PC-9 (cell line): Measurements from ENCODE around the gene PEX7. TPM values are rescaled to one million over a fixed set of nuclear protein-coding genes. Genes with fewer than 3 reads are reported as not detected.
"Not testable (repeated sequence)": the region's sequence is repeated elsewhere in the genome, so short reads cannot be mapped to it uniquely, and the experiment has no call there.

Source experiments
- BruUV-seq: library from RNA; stranded (reverse); fragments of 400-500 nt; replicated peaks from 2 replicates; lab custom pipeline; 2021; lab: Mats Ljungman, UMichigan
- CTCF ChIA-PET: fragments of 300-600 bp; sonication (Branson Sonifier 250); formaldehyde crosslinking; loops from one replicate; lab custom pipeline; 2022; ENCODE audit warnings: antibody characterized with exemption; lab: Charles Lee
- POLR2A ChIA-PET: fragments of 300-600 bp; sonication (Branson Sonifier 250); formaldehyde crosslinking; loops from one replicate; lab custom pipeline; 2022; ENCODE audit warnings: antibody characterized with exemption; ENCODE audit not compliant: unreplicated experiment; lab: Charles Lee
- DNase-seq, 2 experiments: peaks; one replicate each; pipeline versions ENCODE4 v3.0.0 to v3.0.0-alpha.2; 2015 to 2022; ENCODE audit warnings: mixed read lengths in 1 of 2
- H2AFZ ChIP-seq: fragments of 200-600 bp; sonication (generic); 2 replicates; pipeline ENCODE4 v1.8.1; 2017; ENCODE audit warnings: antibody characterized with exemption
- H3F3A ChIP-seq: fragments of 200-600 bp; sonication (generic); 2 replicates; pipeline ENCODE4 v1.8.1; 2017; ENCODE audit warnings: antibody characterized with exemption, mild to moderate bottlenecking, low read depth; ENCODE audit not compliant: insufficient read depth
- H3K27ac ChIP-seq: fragments of 200-600 bp; sonication (generic); 2 replicates; pipeline ENCODE4 v1.6.1; 2016; ENCODE audit warnings: mixed run types
- H3K27me3 ChIP-seq: fragments of 200-600 bp; sonication (generic); 2 replicates; pipeline ENCODE4 v1.6.1; 2016; ENCODE audit warnings: low read depth, mixed run types; ENCODE audit not compliant: insufficient read depth
- H3K36me3 ChIP-seq: fragments of 200-600 bp; sonication (generic); 2 replicates; pipeline ENCODE4 v1.6.1; 2016; ENCODE audit warnings: low read depth, mixed run types
- H3K4me1 ChIP-seq: fragments of 200-600 bp; sonication (generic); replicated peaks from 2 replicates; pipeline ENCODE4 v1.6.1; 2016; ENCODE audit warnings: mixed run types; ENCODE audit not compliant: insufficient read depth
- H3K4me2 ChIP-seq: fragments of 200-600 bp; sonication (generic); 2 replicates; pipeline ENCODE4 v1.6.1; 2017; ENCODE audit warnings: mixed run types
- H3K4me3 ChIP-seq: fragments of 200-600 bp; sonication (generic); 2 replicates; pipeline ENCODE4 v1.6.1; 2016; ENCODE audit warnings: mixed run types
- H3K79me2 ChIP-seq: fragments of 200-600 bp; sonication (generic); 2 replicates; pipeline ENCODE4 v1.6.1; 2017; ENCODE audit warnings: low read depth, mixed run types
- H3K9me2 ChIP-seq: fragments of 200-600 bp; sonication (generic); 2 replicates; pipeline ENCODE4 v1.8.1; 2017; ENCODE audit warnings: mild to moderate bottlenecking; ENCODE audit not compliant: insufficient read depth
- H3K9me3 ChIP-seq: fragments of 200-600 bp; sonication (generic); 2 replicates; pipeline ENCODE4 v1.8.1; 2016; ENCODE audit warnings: low read depth; ENCODE audit not compliant: insufficient read depth
- H4K20me1 ChIP-seq: fragments of 200-600 bp; sonication (generic); 2 replicates; pipeline ENCODE4 v1.8.1; 2017; ENCODE audit not compliant: insufficient read depth
- CTCF ChIP-seq: fragments of 200-600 bp; sonication (generic); conservative IDR thresholded peaks from 2 replicates; pipeline ENCODE4 v1.6.1; 2017; ENCODE audit warnings: mixed run types, antibody characterized with exemption, mild to moderate bottlenecking, moderate library complexity
- EZH2 ChIP-seq: fragments of 200-600 bp; sonication (generic); IDR thresholded peaks from 2 replicates; pipeline ENCODE4 v1.8.0; 2017; ENCODE audit warnings: antibody characterized with exemption, low read depth
- intact Hi-C: fragments of 100-400 bp; cut with micrococcal nuclease; formaldehyde crosslinking; loops from one replicate; pipeline ENCODE4 v1.10.0; 2022; ENCODE audit not compliant: unreplicated experiment
- total RNA-seq: library from RNA; stranded (reverse); gene quantifications from 2 replicates; pipeline ENCODE4 v1.2.3, GENCODE V29; 2021

The PEX7 gene
- total RNA-seq, 1 experiment from 2014 or later, result 5.6 TPM

- Histone ChIP-seq H3K9me3 (0 out of 2 replicates have a peak, but pooled peaks cover 3% of the 10 kb centered on the region), H3K9me2 (no peaks in the 10 kb centered on the region), H3K27me3 (no peaks in the 10 kb centered on the region), H3K4me1 (no peaks in the 10 kb centered on the region), H4K20me1 (no peaks in the 10 kb centered on the region; the same call in 1 of the 2 replicates), H3K4me2 (no peak overlapping the region), H3K36me3 (peaks cover 13% of the 10 kb centered on the region), H3F3A (peaks cover 14% of the 10 kb centered on the region; the same call in 1 of the 2 replicates), H3K79me2 (0 out of 2 replicates have a peak, but pooled peaks cover 2% of the 10 kb centered on the region), H2AFZ (no peak overlapping the region), H3K4me3 (no peak overlapping the region), H3K27ac (no peak overlapping the region)
- intact Hi-C loops, result loop anchor here (10.0 kb wide), 2 partner anchors 232 to 472 kb away; no protein-coding TSS in a partner anchor
- CTCF ChIA-PET, result no interaction called here
- POLR2A ChIA-PET, result interaction anchor here (0.6 to 0.7 kb wide), 3 partner anchors 128 to 580 kb away, joined by 4 to 7 read pairs (median 4); no protein-coding TSS in a partner anchor
- BruUV-seq, result no TSS peak
- no peak for DNase-seq
- TF ChIP-seq EZH2 (no peak), CTCF (no peak)
These were observed 20.8 kb downstream of the PEX7 start for GRCh38 chr6:136843210-136843609.

GRCh38 chr6:136846046-136846445 is 23.7 kb downstream of the PEX7 start:
- Histone ChIP-seq H4K20me1 (no peaks in the 10 kb centered on the region), H3K9me2 (no peaks in the 10 kb centered on the region), H3K27me3 (no peaks in the 10 kb centered on the region), H3K4me2 (no peak overlapping the region), H3F3A (peaks cover 14% of the 10 kb centered on the region; the same call in 1 of the 2 replicates), H3K27ac (no peak overlapping the region), H3K9me3 (0 out of 2 replicates have a peak, but pooled peaks cover 3% of the 10 kb centered on the region), H3K36me3 (peaks cover 17% of the 10 kb centered on the region), H2AFZ (no peak overlapping the region), H3K4me1 (no peaks in the 10 kb centered on the region), H3K4me3 (no peak overlapping the region), H3K79me2 (0 out of 2 replicates have a peak, but pooled peaks cover 2% of the 10 kb centered on the region)
- no peak for TF ChIP-seq EZH2
- peak; percentile 89 for TF ChIP-seq CTCF
- BruUV-seq, result no TSS peak
- DNase-seq, result peak; percentile 12 to 50
- ChIA-PET POLR2A (interaction anchor here (0.7 kb wide), 1 partner anchor 264 kb away, joined by 9 read pairs; no protein-coding TSS in a partner anchor), CTCF (no interaction called here)
- intact Hi-C loops, result loop anchor here (1.0 to 10.0 kb wide), 4 partner anchors 229 to 795 kb away; no protein-coding TSS in a partner anchor

GRCh38 chr6:136846477-136846876 is 24.1 kb downstream of the PEX7 start:
- H4K20me1 ChIP-seq, CTCF ChIA-PET, H3K4me3 ChIP-seq, DNase-seq, H3K4me1 ChIP-seq, H3K9me3 ChIP-seq, H3K4me2 ChIP-seq, H3K27ac ChIP-seq, H3K79me2 ChIP-seq, H3K27me3 ChIP-seq, H2AFZ ChIP-seq, BruUV-seq, H3K9me2 ChIP-seq, POLR2A ChIA-PET: not testable (repeated sequence)
- Histone ChIP-seq H3F3A (peaks cover 14% of the 10 kb centered on the region; the same call in 1 of the 2 replicates), H3K36me3 (peaks cover 14% of the 10 kb centered on the region)
- intact Hi-C loops, result loop anchor here (1.0 to 10.0 kb wide), 4 partner anchors 228 to 795 kb away; no protein-coding TSS in a partner anchor

GRCh38 chr6:136849979-136850563 is 27.7 kb downstream of the PEX7 start:
- CTCF ChIA-PET, H3K79me2 ChIP-seq, DNase-seq, H3K9me2 ChIP-seq, H3K27ac ChIP-seq, H3K9me3 ChIP-seq, H3K4me2 ChIP-seq, BruUV-seq, H3K27me3 ChIP-seq, POLR2A ChIA-PET, H3K4me1 ChIP-seq, H3K4me3 ChIP-seq, H4K20me1 ChIP-seq, H3F3A ChIP-seq, H2AFZ ChIP-seq: not testable (repeated sequence)
- H3K36me3 ChIP-seq, result peaks cover 20% of the 10 kb centered on the region
- intact Hi-C loops, result loop anchor here (10.0 kb wide), 2 partner anchors 225 to 465 kb away; no protein-coding TSS in a partner anchor
